Osteoblast (primary cell): ENCODE results near the gene EXOC2. TPM values are rescaled to one million over a fixed set of nuclear protein-coding genes. Genes with fewer than 3 reads are reported as not detected.
A peak's percentile ranks its signal among the peaks of the same experiment; 100 is the strongest.

Experiments used
- DNase-seq: peaks from one replicate; pipeline ENCODE4 v3.0.0; 2011; ENCODE audit warnings: low spot score, mixed read lengths; ENCODE audit not compliant: insufficient read length; ENCODE audit errors: missing footprints
- H2AFZ ChIP-seq: 2 replicates; pipeline ENCODE4 v1.6.0; 2011; ENCODE audit warnings: mild to moderate bottlenecking, low read length
- H3K27ac ChIP-seq: 2 replicates; pipeline ENCODE4 v1.5.1; 2011; ENCODE audit warnings: mild to moderate bottlenecking, low read depth, low read length, moderate library complexity
- H3K27me3 ChIP-seq: 2 replicates; pipeline ENCODE4 v1.6.0; 2012; ENCODE audit warnings: mild to moderate bottlenecking, control low read depth, inconsistent platforms, low read length, moderate library complexity; ENCODE audit not compliant: insufficient read depth
- H3K36me3 ChIP-seq: 2 replicates; pipeline ENCODE4 v1.5.1; 2011; ENCODE audit warnings: mild to moderate bottlenecking, low read length, control low read depth, moderate library complexity; ENCODE audit not compliant: insufficient read depth
- H3K4me1 ChIP-seq: 2 replicates; pipeline ENCODE4 v1.5.1; 2011; ENCODE audit warnings: mild to moderate bottlenecking, low read length, control low read depth, moderate library complexity; ENCODE audit not compliant: insufficient read depth
- H3K4me2 ChIP-seq: 2 replicates; pipeline ENCODE4 v1.6.0; 2011; ENCODE audit warnings: mild to moderate bottlenecking, low read length; ENCODE audit not compliant: insufficient read depth
- H3K4me3 ChIP-seq: fragments of 200-600 bp; sonication (generic); 3 replicates; pipeline ENCODE4 v1.5.1; 2012; ENCODE audit warnings: mild to moderate bottlenecking, low read length, inconsistent platforms; ENCODE audit not compliant: insufficient read depth
- H3K79me2 ChIP-seq: 2 replicates; pipeline ENCODE4 v1.6.0; 2012; ENCODE audit warnings: mild to moderate bottlenecking, low read length, control low read depth, inconsistent platforms; ENCODE audit not compliant: insufficient read depth
- H3K9me3 ChIP-seq: 2 replicates; pipeline ENCODE4 v1.5.1; 2011; ENCODE audit warnings: low read depth, low read length, control low read depth
- H4K20me1 ChIP-seq: 2 replicates; pipeline ENCODE4 v1.6.0; 2012; ENCODE audit warnings: mild to moderate bottlenecking, low read length, control low read depth; ENCODE audit not compliant: insufficient read depth
- CTCF ChIP-seq: IDR thresholded peaks from 2 replicates; pipeline ENCODE4 v1.5.1; 2011; ENCODE audit warnings: mild to moderate bottlenecking, low read depth, low read length, moderate library complexity; ENCODE audit errors: extremely low read depth
- total RNA-seq: library from RNA; depleted of rRNA; stranded (reverse); fragments of >200 nt; gene quantifications from 2 replicates; pipeline ENCODE4 v1.2.3, GENCODE V29; 2012

The EXOC2 gene
- total RNA-seq, 1 donor, result 19.5 TPM

- no peaks in the 10 kb centered on the region for H4K20me1 ChIP-seq
- no peak for DNase-seq
- no peak overlapping the region for H3K27ac ChIP-seq
- H3K27me3 ChIP-seq, result peaks cover 15% of the 10 kb centered on the region
- H3K4me3 ChIP-seq, result no peak overlapping the region
- no peak for TF ChIP-seq CTCF
- no peaks in the 10 kb centered on the region for H3K9me3 ChIP-seq
- no peaks in the 10 kb centered on the region for H3K36me3 ChIP-seq
- no peak overlapping the region for H3K4me2 ChIP-seq
- peaks cover 5% of the 10 kb centered on the region for H3K4me1 ChIP-seq
- H2AFZ ChIP-seq, result peak overlapping the region; percentile 15
- H3K79me2 ChIP-seq, result no peaks in the 10 kb centered on the region
These were observed 256.5 kb downstream of the EXOC2 start for GRCh38 chr6:436308-437036.

DNA sequence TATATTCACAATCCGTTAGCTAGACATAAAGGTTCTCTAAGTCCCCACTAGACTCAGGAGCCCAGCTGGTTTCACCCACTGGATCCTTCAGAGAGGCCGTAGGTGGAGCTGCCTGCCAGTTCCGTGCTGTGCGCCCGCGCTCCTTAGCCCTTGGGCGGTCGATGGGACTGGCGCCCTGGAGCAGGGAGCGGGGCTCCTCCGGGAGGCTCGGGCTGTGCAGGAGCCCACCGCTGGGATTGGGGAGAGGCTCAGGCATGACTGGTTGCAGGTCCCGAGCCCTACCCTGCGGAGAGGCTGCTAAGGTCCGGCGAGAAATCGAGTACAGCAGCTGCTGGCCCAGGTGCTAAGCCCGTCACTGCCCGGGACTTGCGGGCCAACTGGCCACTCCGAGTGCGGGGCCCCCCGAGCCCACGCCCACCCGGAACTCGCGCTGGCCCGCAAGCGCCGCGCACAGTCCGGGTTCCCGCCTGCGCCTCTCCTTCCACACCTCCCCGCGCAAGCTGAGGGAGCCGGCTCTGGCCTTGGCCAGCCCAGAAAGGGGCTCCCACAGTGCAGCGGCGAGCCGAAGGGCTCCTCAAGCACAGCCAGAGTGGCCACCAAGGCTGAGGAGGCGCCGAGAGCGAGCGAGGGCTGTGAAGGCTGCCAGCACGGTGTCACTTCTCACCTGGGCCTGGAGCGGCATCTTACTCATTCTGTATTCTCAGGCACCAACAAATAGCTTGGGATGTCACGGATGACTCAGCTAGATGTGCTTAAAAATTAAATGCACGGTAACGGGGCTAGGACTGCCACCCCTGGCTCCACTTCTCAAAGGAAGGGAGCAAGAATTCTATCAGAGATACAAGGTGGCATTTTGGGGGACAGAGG lies 257.3 kb downstream of the EXOC2 start:
- peaks cover 15% of the 10 kb centered on the region for H3K27me3 ChIP-seq
- no peak overlapping the region for H3K27ac ChIP-seq
- TF ChIP-seq CTCF, result no peak

More for the DNA sequence above, 257.3 kb downstream of the EXOC2 start:
- H3K4me3 ChIP-seq, result no peak overlapping the region
- no peaks in the 10 kb centered on the region for H4K20me1 ChIP-seq
- H3K79me2 ChIP-seq, result no peaks in the 10 kb centered on the region
- no peak for DNase-seq
- H2AFZ ChIP-seq, result no peak overlapping the region
- H3K36me3 ChIP-seq, result no peaks in the 10 kb centered on the region
- H3K4me1 ChIP-seq, result peaks cover 5% of the 10 kb centered on the region
- no peak overlapping the region for H3K4me2 ChIP-seq
- no peaks in the 10 kb centered on the region for H3K9me3 ChIP-seq

Other genes starting within 250 kb of the EXOC2 start
- 0.59 and 0.72 TPM in 2 replicates for gene HUS1B, start 36.0 kb downstream of the EXOC2 start, total RNA-seq